SU-DHL-6 (cell line): ENCODE measurements around the gene MFAP3.

Source experiments
- H2AFZ ChIP-seq: fragments of 200-600 bp; sonication (generic); 2 replicates; pipeline ENCODE4 v1.6.1; 2014; ENCODE audit warnings: low read depth, mild to moderate bottlenecking, moderate library complexity, mixed read lengths, antibody characterized with exemption, low read length; ENCODE audit not compliant: severe bottlenecking
- H3F3A ChIP-seq: fragments of 200-600 bp; shearing (Covaris generic); 2 replicates; pipeline ENCODE4 v1.6.0; 2016; ENCODE audit warnings: antibody characterized with exemption, mild to moderate bottlenecking; ENCODE audit not compliant: insufficient read depth
- H3K27ac ChIP-seq: fragments of 200-600 bp; sonication (generic); 2 replicates; pipeline ENCODE4 v1.5.1; 2016; ENCODE audit warnings: low read depth, mild to moderate bottlenecking, low read length, moderate library complexity, mixed read lengths
- H3K27me3 ChIP-seq: fragments of 200-600 bp; sonication (generic), shearing (Covaris generic); 2 replicates; pipeline ENCODE4 v1.6.0; 2014; ENCODE audit warnings: mild to moderate bottlenecking, low read length
- H3K36me3 ChIP-seq: fragments of 200-600 bp; sonication (generic); 2 replicates; pipeline ENCODE4 v1.6.1; 2014; ENCODE audit warnings: mild to moderate bottlenecking, low read length, mixed read lengths
- H3K4me2 ChIP-seq: fragments of 300-600, 200-600 bp; shearing (Covaris generic), sonication (generic); 2 replicates; pipeline ENCODE4 v1.6.0; 2014; ENCODE audit warnings: low read length, low read depth, mild to moderate bottlenecking; ENCODE audit not compliant: poor library complexity, severe bottlenecking
- H3K4me3 ChIP-seq: fragments of 200-600 bp; sonication (generic); 2 replicates; pipeline ENCODE4 v1.5.1; 2014; ENCODE audit warnings: antibody characterized with exemption, low read length, mild to moderate bottlenecking, mixed read lengths; ENCODE audit not compliant: insufficient read depth, poor library complexity, severe bottlenecking
- H3K79me2 ChIP-seq: fragments of 200-600 bp; sonication (generic); 2 replicates; pipeline ENCODE4 v1.6.1; 2014; ENCODE audit warnings: mild to moderate bottlenecking, low read length, moderate library complexity; ENCODE audit not compliant: insufficient read depth
- H3K9ac ChIP-seq: fragments of 200-600 bp; sonication (generic); 2 replicates; pipeline ENCODE4 v1.7.0; 2014; ENCODE audit warnings: mild to moderate bottlenecking, low read length
- H3K9me2 ChIP-seq: fragments of 200-600 bp; sonication (generic); replicated peaks from 2 replicates; pipeline ENCODE4 v1.6.1; 2014; ENCODE audit warnings: low read length; ENCODE audit not compliant: insufficient read depth
- H3K9me3 ChIP-seq: fragments of 200-600 bp; sonication (generic); 2 replicates; pipeline ENCODE4 v1.6.1; 2014; ENCODE audit warnings: low read length, mixed read lengths; ENCODE audit not compliant: insufficient read depth
- H4K20me1 ChIP-seq: fragments of 200-600 bp; sonication (generic); 2 replicates; pipeline ENCODE4 v1.6.1; 2014; ENCODE audit warnings: low read depth, mild to moderate bottlenecking, antibody characterized with exemption, low read length, moderate library complexity, mixed read lengths
- CTCF ChIP-seq: fragments of 200-600 bp; sonication (generic); IDR thresholded peaks from one replicate; pipeline ENCODE4 v1.5.1; 2017; ENCODE audit warnings: antibody characterized with exemption, mild to moderate bottlenecking, low read length, moderate library complexity; ENCODE audit not compliant: insufficient read depth, poor library complexity, severe bottlenecking
- EZH2phosphoT487 ChIP-seq: fragments of 200-600 bp; sonication (generic), shearing (Covaris generic); conservative IDR thresholded peaks from 2 replicates; pipeline ENCODE4 v1.6.1; 2018; ENCODE audit warnings: mild to moderate bottlenecking, antibody characterized with exemption, low read length, moderate library complexity, mixed read lengths

MFAP3 gene

GRCh38 chr5:154072414-154073171, 33.8 kb downstream of the MFAP3 start:
- Histone ChIP-seq H3K4me2 (no peak overlapping the region), H3K9me2 (no peaks in the 10 kb centered on the region), H4K20me1 (no peaks in the 10 kb centered on the region), H3F3A (no peaks in the 10 kb centered on the region), H3K79me2 (no peaks in the 10 kb centered on the region), H3K9me3 (no peaks in the 10 kb centered on the region), H3K36me3 (no peaks in the 10 kb centered on the region), H3K27ac (no peak overlapping the region), H3K9ac (no peak overlapping the region), H3K4me3 (no peak overlapping the region), H2AFZ (no peak overlapping the region), H3K27me3 (no peaks in the 10 kb centered on the region)
- no peak for TF ChIP-seq EZH2phosphoT487
- peak; percentile 86 for TF ChIP-seq CTCF

- Histone ChIP-seq H3K79me2 (no peaks in the 10 kb centered on the region), H3F3A (no peaks in the 10 kb centered on the region)
- TF ChIP-seq EZH2phosphoT487 (no peak), CTCF (no peak)
Observed at GRCh38 chr5:154076240-154076922, 37.6 kb downstream of the MFAP3 start.

GRCh38 chr5:154077696-154078095, 38.9 kb downstream of the MFAP3 start:
- Histone ChIP-seq H3K4me2 (no peak overlapping the region), H3F3A (no peaks in the 10 kb centered on the region), H3K9ac (no peak overlapping the region), H3K27ac (no peak overlapping the region), H3K36me3 (no peaks in the 10 kb centered on the region), H3K9me2 (no peaks in the 10 kb centered on the region), H4K20me1 (no peaks in the 10 kb centered on the region), H3K79me2 (no peaks in the 10 kb centered on the region), H3K9me3 (no peaks in the 10 kb centered on the region), H3K4me3 (no peak overlapping the region), H2AFZ (no peak overlapping the region), H3K27me3 (no peaks in the 10 kb centered on the region)
- TF ChIP-seq CTCF = no peak
- TF ChIP-seq EZH2phosphoT487 = no peak

More at GRCh38 chr5:154076240-154076922, 37.6 kb downstream of the MFAP3 start:
- Histone ChIP-seq H3K9ac (no peak overlapping the region), H3K9me2 (no peaks in the 10 kb centered on the region), H2AFZ (no peak overlapping the region), H4K20me1 (no peaks in the 10 kb centered on the region), H3K9me3 (no peaks in the 10 kb centered on the region), H3K4me2 (no peak overlapping the region), H3K4me3 (no peak overlapping the region), H3K27me3 (no peaks in the 10 kb centered on the region), H3K36me3 (no peaks in the 10 kb centered on the region), H3K27ac (no peak overlapping the region)
